Measurements from ENCODE around the gene FZD2. TPM values are rescaled to one million over a fixed set of nuclear protein-coding genes. Genes with fewer than 3 reads are reported as not detected.

The FZD2 gene
- total and polyA plus RNA-seq, 2 of the 13 experiments (the other 11 are each of a cell fraction or from before 2014, with no cell fraction given) = 0.07 to 0.13 TPM

DNA sequence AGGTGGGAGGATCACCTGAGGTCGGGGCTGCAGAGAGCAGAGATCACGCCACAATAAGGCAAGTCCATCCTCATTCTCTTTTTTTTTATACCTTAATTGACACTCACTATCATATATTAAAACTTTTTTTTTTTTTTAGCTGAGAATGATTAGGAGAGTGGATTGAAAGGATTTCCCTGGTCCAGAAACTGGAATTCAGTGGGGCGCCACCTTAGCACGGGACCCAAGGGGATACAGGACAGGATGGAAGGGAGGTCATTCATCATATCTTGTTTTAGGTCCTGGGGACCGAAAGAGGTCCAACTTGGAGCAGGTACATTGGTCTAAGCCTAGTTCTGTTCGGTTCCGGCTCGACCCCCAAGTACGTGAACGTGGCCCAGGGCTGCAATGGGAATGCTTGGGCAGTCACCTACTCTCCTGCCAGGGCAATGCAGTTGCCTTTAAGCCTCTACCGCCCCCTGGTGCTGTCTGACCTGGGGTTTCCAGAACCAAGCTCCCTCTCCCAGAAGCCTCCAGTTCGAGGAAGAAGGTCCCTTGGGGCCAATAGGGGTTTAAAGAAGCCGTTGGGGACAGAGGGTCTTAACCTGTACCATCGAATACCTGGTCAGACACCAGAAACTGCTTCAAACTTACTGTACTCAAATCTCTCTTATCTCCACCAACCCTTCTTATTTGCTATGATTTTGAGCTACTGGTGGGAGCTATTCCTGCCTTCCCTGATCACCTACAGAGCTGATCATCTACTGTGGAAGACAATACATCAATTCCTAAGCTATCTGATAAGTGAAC, 34.2 kb upstream of the FZD2 start (continued):
- TF ChIP-seq, protein P1, sequence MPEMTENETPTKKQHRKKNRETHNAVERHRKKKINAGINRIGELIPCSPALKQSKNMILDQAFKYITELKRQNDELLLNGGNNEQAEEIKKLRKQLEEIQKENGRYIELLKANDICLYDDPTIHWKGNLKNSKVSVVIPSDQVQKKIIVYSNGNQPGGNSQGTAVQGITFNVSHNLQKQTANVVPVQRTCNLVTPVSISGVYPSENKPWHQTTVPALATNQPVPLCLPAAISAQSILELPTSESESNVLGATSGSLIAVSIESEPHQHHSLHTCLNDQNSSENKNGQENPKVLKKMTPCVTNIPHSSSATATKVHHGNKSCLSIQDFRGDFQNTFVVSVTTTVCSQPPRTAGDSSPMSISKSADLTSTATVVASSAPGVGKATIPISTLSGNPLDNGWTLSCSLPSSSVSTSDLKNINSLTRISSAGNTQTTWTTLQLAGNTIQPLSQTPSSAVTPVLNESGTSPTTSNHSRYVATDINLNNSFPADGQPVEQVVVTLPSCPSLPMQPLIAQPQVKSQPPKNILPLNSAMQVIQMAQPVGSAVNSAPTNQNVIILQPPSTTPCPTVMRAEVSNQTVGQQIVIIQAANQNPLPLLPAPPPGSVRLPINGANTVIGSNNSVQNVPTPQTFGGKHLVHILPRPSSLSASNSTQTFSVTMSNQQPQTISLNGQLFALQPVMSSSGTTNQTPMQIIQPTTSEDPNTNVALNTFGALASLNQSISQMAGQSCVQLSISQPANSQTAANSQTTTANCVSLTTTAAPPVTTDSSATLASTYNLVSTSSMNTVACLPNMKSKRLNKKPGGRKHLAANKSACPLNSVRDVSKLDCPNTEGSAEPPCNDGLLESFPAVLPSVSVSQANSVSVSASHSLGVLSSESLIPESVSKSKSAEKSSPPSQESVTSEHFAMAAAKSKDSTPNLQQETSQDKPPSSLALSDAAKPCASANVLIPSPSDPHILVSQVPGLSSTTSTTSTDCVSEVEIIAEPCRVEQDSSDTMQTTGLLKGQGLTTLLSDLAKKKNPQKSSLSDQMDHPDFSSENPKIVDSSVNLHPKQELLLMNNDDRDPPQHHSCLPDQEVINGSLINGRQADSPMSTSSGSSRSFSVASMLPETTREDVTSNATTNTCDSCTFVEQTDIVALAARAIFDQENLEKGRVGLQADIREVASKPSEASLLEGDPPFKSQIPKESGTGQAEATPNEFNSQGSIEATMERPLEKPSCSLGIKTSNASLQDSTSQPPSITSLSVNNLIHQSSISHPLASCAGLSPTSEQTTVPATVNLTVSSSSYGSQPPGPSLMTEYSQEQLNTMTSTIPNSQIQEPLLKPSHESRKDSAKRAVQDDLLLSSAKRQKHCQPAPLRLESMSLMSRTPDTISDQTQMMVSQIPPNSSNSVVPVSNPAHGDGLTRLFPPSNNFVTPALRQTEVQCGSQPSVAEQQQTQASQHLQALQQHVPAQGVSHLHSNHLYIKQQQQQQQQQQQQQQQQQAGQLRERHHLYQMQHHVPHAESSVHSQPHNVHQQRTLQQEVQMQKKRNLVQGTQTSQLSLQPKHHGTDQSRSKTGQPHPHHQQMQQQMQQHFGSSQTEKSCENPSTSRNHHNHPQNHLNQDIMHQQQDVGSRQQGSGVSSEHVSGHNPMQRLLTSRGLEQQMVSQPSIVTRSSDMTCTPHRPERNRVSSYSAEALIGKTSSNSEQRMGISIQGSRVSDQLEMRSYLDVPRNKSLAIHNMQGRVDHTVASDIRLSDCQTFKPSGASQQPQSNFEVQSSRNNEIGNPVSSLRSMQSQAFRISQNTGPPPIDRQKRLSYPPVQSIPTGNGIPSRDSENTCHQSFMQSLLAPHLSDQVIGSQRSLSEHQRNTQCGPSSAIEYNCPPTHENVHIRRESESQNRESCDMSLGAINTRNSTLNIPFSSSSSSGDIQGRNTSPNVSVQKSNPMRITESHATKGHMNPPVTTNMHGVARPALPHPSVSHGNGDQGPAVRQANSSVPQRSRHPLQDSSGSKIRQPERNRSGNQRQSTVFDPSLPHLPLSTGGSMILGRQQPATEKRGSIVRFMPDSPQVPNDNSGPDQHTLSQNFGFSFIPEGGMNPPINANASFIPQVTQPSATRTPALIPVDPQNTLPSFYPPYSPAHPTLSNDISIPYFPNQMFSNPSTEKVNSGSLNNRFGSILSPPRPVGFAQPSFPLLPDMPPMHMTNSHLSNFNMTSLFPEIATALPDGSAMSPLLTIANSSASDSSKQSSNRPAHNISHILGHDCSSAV (CRISPR knock-in tag; IDR thresholded peaks at IDR 0.05; ENCODE audit: borderline replicate concordance) = no peak
- no peak for TF ChIP-seq ZNF564 (CRISPR knock-in tag; IDR thresholded peaks at IDR 0.05)
- TF ChIP-seq MLLT10 (CRISPR knock-in tag; IDR thresholded peaks at IDR 0.05) = no peak
- TF ChIP-seq ZSCAN22 (CRISPR knock-in tag; IDR thresholded peaks at IDR 0.05) = no peak
- no peak for TF ChIP-seq TCF12 (IDR thresholded peaks at IDR 0.05)
- TF ChIP-seq TCF12 (CRISPR knock-in tag; IDR thresholded peaks at IDR 0.05) = no peak
- TF ChIP-seq SMC3 (IDR thresholded peaks at IDR 0.05; ENCODE audit: low read length) = peak; percentile 96
- TF ChIP-seq, protein P2, sequence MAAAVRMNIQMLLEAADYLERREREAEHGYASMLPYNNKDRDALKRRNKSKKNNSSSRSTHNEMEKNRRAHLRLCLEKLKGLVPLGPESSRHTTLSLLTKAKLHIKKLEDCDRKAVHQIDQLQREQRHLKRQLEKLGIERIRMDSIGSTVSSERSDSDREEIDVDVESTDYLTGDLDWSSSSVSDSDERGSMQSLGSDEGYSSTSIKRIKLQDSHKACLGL (CRISPR knock-in tag; IDR thresholded peaks at IDR 0.05) = no peak
- TF ChIP-seq, protein P3, sequence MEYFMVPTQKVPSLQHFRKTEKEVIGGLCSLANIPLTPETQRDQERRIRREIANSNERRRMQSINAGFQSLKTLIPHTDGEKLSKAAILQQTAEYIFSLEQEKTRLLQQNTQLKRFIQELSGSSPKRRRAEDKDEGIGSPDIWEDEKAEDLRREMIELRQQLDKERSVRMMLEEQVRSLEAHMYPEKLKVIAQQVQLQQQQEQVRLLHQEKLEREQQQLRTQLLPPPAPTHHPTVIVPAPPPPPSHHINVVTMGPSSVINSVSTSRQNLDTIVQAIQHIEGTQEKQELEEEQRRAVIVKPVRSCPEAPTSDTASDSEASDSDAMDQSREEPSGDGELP (IDR thresholded peaks at IDR 0.05; ENCODE audit: borderline replicate concordance, low read depth) = no peak
- TF ChIP-seq ZNF589 (CRISPR knock-in tag; conservative IDR thresholded peaks at IDR 0.05) = no peak
- peak; percentile 38; the same call in 1 of the 2 replicates for TF ChIP-seq SPEN (CRISPR knock-in tag; IDR thresholded peaks at IDR 0.05; ENCODE audit: low read depth)
- no peak for TF ChIP-seq TSC22D2 (CRISPR knock-in tag; IDR thresholded peaks at IDR 0.05; ENCODE audit: borderline replicate concordance)
- TF ChIP-seq SALL2 (CRISPR knock-in tag; IDR thresholded peaks at IDR 0.05) = no peak
- TF ChIP-seq, protein P4, sequence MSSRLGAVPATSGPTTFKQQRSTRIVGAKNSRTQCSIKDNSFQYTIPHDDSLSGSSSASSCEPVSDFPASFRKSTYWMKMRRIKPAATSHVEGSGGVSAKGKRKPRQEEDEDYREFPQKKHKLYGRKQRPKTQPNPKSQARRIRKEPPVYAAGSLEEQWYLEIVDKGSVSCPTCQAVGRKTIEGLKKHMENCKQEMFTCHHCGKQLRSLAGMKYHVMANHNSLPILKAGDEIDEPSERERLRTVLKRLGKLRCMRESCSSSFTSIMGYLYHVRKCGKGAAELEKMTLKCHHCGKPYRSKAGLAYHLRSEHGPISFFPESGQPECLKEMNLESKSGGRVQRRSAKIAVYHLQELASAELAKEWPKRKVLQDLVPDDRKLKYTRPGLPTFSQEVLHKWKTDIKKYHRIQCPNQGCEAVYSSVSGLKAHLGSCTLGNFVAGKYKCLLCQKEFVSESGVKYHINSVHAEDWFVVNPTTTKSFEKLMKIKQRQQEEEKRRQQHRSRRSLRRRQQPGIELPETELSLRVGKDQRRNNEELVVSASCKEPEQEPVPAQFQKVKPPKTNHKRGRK (CRISPR knock-in tag; IDR thresholded peaks at IDR 0.05) = no peak
